Myocyte (in vitro differentiated cells): ENCODE data around the gene SPACA7. TPM values are rescaled to one million over a fixed set of nuclear protein-coding genes. Genes with fewer than 3 reads are reported as not detected.
A peak's percentile ranks its signal among the peaks of the same experiment; 100 is the strongest.
"Not testable (repeated sequence)": the region's sequence is repeated elsewhere in the genome, so short reads cannot be mapped to it uniquely, and the experiment has no call there.

Source experiments
- DNase-seq: peaks from one replicate; pipeline ENCODE4 v3.0.0-alpha.2; 2012; ENCODE audit warnings: low read depth
- total RNA-seq: library from RNA; depleted of rRNA; stranded (reverse); fragments of >200 nt; gene quantifications from 2 replicates; pipeline ENCODE4 v1.2.3, GENCODE V29; 2014

SPACA7 gene
- total RNA-seq, 1 donor from 2014 or later: not detected

GRCh38 chr13:112416647-112417046 is 40.5 kb downstream of the SPACA7 start:
- DNase-seq: no peak

GRCh38 chr13:112417079-112417478 is 40.9 kb downstream of the SPACA7 start:
- no peak for DNase-seq

GRCh38 chr13:112424098-112424497 is 47.9 kb downstream of the SPACA7 start:
- DNase-seq: no peak

DNA sequence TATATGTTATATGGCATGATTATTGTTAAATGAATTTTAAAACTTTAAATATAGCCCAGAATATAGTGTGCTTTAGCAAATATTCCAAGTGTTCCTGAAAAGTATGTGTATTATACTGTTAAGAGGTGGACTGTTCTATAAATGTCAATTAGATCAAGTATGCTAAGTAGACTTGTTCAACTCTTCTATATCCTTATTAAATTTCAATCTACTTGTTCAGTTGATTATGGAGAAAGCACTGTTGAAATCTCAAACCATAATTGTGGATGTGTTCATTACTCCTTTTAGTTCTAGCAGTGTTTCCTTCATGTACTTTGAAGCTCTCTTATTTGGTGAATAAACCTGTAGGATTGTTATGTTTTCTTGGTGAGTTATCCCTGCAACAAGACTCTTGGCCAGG is 52.5 kb downstream of the SPACA7 start:
- DNase-seq: no peak

- no peak for DNase-seq
Measured at GRCh38 chr13:112431734-112432133, 55.6 kb downstream of the SPACA7 start.

GRCh38 chr13:112432734-112433133 is 56.6 kb downstream of the SPACA7 start:
- DNase-seq: not testable (repeated sequence)

DNA sequence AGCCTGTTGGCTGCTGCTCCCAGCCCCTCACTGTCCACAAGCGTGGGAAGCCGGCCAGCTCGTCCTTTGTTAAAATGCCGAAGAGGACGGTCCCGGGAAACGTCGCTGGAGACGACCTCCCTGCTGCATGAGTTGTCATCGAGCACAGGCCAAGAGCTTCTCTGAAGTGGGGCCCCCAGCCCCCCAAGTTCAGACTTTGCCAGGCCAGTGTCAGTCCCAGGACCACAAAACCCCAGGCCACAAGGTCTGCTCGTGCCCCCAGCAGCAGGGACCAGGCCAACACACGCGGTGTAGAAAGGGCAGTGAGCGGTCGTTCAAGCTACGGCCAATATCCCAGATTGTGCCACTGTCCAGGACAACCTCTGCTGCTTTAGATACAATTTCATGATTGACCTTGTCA is 57.4 kb downstream of the SPACA7 start:
- DNase-seq: not testable (repeated sequence)

DNA sequence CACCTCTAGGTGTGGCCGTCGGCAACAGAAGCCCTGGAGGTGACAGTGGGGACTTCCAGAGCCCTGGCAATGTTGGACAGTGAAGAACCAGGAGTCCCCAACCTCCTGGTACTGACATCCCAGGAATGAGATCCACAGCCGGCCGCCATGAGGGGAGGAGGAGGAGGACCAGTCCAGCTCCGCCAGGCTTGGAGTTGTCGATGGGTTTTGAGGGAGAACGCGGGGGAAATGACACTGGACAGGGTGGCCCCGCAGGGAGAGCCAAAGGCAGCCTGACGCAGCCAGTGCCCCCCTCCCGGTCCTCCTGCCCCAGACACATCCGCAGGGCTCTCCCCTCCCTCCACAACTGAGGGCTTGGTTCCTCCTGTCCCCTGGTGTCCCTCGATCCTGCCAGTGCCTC is 57.9 kb downstream of the SPACA7 start:
- DNase-seq: no peak

GRCh38 chr13:112434937-112435523 is 58.9 kb downstream of the SPACA7 start:
- DNase-seq: no peak

DNA sequence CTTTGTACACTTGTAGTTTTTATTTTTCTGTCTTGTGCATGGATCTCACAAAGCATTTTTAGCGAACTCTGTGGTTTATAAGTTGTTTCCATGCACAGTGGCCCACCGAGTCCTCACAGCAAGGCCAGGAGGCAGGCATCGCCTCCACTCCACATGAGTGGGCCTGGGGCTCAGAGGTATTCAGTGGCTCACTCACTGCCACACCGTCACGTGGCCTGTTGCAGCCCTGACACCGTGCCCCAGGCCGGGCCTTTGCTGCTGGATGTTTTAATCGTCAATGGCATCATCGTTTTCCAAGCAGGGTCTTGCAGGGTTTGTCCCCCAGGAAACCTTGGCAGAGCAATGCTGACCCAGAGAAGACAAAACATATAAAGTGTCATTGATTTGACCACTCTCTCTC is 59.8 kb downstream of the SPACA7 start:
- no peak for DNase-seq

- DNase-seq: no peak
Measured at GRCh38 chr13:112438094-112438493, 61.9 kb downstream of the SPACA7 start.

- no peak for DNase-seq
Measured at GRCh38 chr13:112438515-112438914, 62.4 kb downstream of the SPACA7 start.

GRCh38 chr13:112441226-112441625 is 65.1 kb downstream of the SPACA7 start:
- no peak for DNase-seq

DNA sequence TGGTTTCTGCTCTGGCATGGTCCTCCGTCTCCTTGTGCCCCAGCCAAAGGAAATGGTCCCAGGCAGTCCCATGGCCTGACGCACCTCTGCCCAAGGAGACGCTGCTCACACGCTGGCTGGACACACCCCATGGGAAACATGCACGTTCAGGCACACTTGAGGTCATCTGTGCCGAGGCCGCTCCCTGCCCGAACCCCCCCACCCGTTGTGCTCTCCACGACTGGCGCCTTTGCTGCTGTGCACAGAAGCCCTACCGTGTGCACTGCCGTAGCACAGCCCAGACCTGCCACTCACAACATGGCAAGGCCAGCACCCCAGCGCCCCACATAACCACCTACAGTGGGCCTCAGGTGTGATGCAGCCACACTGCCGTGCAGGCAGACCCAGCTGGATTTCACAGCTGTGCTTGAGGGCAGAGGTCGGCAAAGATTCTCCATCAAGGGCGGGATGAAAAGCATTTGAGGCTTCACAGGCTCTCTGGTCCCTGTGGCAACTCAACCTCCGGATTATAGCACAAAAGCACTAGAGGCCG is 65.7 kb downstream of the SPACA7 start:
- DNase-seq: no peak

DNA sequence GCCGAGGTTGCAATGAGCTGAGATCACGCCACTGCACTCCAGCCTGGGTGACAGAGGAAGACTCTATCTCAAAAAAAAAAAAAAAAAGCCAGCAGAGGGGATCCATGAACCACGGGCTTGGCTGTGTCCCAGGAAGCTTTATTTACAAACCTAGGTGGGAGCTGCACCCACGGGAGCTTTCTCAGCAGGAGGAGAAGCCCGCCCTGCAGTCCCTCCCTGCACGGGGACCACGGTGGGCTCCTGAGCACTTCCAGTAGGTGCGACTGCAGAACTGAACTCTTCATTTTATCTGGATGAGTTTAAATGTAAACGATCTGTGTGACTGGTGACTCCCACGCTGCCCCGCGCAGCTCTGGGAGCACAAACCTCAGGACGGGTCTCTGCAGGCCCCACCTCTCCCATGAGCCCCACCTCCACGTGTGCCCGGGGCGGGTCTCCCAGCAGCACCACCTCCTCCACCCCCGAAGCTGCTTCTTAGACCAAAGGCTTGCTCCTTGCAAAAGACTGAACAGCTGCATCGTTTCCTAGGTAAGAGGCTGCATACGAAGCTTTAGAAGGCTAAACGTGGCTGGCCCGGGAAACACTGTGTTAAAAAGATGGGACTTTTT is 66.4 kb downstream of the SPACA7 start:
- no peak for DNase-seq

DNA sequence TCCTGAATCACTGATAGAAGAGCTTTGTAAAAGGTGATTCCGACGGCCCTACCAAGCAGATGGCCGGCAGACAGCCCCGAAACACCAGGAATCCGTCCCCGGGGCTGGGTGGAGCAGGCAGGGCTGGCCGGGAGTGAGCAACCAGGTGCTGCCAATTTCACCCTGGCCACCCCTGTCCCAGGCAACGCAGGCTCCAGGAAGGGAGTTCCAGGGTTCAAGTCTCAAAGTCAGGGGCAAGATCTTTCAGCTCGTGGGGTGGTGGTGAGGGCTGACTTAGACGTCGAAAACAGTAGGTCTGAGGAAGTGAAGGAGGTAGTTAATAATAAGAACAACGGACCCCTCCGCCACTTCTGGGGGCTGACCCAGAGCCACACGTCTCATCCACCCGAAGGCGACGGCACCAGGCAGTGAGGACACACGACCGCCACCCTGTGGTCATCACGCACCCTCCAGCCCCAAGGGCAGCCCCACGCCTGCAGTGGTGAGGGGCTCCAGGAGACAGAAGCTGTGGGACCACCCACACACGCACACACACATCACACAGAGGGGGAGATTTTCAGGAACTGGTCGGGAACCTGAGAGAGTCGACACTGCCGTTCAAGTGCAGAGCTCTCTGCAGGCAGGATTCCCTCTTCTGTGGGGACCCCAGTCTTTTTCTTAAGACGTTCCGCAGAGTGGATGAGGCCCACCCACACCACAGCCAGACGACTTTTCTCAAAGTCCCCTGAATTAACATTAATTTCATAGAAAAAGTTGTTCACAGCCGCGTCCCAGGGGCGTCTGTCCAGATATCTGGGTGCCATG is 67.2 kb downstream of the SPACA7 start:
- DNase-seq: no peak

DNA sequence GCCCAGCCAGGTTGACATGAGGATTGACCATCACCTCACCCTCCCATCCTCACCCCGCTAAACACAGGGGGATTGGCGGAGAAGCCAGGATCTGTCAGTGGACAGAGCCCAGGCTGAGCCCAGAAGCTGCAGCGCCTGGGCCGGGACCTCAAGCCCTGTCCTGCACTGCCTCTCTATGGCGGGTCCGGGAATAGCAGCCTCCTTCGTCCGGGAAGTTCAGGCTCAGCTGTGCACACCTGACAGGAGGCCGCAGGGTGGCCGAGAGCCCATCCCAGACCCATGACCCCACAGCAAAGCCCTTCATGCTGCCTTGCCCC is 67.8 kb downstream of the SPACA7 start:
- DNase-seq: peak; percentile 54

DNA sequence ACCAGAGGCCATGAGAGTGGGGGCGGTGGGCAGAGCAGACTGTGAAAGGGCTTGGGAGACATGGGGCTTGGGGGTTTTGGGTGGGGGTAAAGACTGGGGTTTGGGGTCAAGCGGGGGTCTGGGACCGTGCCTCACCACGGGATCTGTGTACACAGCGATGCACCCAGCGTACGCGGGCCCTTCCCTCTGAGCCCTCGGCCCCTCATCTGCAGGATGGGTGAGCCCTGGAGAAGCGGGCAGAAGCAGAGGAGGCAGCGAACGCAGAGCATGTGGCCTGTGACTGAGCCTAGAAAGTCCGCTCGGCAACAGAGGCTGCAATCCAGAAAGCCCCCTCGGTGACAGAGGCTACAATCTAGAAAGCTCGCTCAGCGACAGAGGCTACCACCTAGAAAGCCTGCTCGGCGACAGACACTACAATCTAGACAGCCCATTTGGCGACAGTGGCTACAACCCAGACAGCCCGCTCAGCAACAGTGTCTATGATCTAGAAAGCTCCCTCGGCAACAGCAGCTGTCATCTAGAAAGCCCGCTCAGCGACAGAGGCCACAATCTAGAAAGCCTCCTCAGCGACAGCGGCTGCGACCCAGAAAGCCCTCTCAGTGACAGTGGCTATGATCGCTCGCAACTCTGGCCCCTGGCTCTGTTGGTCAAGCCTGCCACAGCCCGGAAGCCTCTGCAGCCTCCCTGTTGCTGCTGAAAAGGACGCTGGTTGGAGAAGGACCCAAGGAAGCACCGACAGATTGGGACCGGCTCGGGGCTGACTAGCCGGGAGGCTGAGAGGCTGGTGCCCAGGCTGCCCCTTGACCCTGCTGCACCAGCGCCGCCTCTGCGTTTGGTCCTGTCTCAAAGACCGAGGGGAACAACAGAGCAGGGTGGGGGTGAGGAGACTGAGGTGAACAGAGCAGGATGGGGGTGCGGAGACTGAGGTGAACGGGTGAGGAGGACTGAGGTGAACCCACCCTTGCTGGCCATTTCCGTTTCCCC is 68.6 kb downstream of the SPACA7 start:
- no peak for DNase-seq

DNA sequence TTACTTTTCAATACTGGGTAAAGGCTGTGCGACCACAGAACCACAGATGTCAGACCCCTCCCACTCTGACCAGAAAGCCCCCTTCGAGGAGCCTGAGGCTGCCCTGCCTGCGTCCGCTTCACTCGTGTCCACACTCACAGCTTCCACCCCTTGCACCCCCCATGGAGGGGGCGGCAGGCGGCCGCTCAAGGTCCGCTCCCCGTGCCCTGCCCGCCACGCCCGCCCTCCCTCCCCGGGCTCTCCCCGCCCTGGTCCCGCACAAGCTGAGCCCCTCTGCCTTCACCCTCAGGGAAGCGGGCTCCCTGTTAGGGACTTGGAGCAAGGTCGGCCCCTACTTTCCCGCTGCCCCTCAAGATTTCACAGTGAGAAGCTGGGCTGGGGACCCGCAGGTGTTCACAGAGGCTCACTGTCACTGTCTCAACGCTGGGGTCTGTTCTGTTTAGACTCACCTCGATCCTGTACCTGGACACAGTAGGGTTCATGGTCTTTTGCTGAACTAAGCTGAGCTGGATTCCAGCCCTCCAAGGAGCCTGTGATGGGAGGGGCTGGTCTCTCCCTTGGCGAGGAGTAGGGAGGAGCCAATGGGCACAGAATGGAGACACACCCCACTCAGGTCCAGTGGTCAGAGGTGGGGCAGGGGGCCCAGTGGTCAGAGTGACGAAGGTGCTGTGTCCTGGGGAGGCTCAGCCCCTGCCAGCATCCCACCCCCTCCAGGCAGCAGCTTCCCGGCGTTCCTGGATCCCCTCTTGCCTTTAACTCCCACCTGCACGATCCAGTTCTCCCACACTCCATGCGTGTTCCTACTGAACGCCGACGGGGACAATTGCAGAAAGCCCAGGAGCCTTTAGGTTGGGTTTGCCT is 69.5 kb downstream of the SPACA7 start:
- no peak for DNase-seq

DNA sequence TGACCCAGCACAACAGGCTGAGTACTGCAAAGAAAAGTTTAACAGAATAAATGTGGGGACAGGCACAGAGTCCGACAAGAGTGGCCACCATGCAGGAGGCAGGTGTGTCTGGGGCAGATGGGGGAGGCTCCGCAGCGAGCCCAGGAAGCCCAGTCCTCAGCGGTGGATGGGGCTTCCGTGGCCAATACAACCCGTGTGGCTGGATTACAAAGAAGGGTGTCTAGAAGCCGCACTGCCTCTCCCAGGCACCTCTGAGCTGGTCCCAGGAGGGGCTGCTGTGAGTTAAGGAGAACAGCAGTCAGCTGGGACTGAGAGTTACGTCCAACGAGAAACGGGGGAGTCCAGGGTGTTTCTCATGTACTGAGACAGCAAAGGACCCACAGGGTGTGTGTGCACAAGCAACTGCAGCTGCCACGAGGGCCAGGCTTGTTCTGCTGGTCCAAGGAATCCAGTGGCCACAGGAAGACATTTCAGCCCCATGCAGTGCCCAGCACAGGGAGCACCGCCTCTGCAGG is 70.2 kb downstream of the SPACA7 start:
- DNase-seq: peak; percentile 26
